ENCODE results near the gene RARA.
A peak's percentile ranks its signal among the peaks of the same experiment; 100 is the strongest.

RARA gene

GRCh38 chr17:40279402-40279801 lies 29.6 kb upstream of the RARA start:
- Histone ChIP-seq H4K20me1 (ENCODE audit: insufficient read depth) (no peaks in the 10 kb centered on the region), H3K4me2 (no peak overlapping the region), H3K4me1 (ENCODE audit: low read depth, poor library complexity, severe bottlenecking) (peaks cover 24% of the 10 kb centered on the region), H2AFZ (ENCODE audit: low read depth) (no peak overlapping the region), H3K27me3 (ENCODE audit: insufficient read depth, low read depth) (no peaks in the 10 kb centered on the region), H3K27ac (no peak overlapping the region), H3K36me3 (ENCODE audit: insufficient read depth) (no peaks in the 10 kb centered on the region), H3K79me2 (ENCODE audit: insufficient read depth, low read depth) (no peaks in the 10 kb centered on the region), H3K9ac (no peak overlapping the region), H3K4me3 (IDR thresholded peaks at IDR 0.05; ENCODE audit: insufficient read depth, low read depth, low read length) (no peak overlapping the region)
- no peak for TF ChIP-seq CTCF (conservative IDR thresholded peaks at IDR 0.05; ENCODE audit: low read depth, low read length)

- Histone ChIP-seq H3K4me1 (ENCODE audit: low read depth, poor library complexity, severe bottlenecking) (peaks cover 25% of the 10 kb centered on the region), H3K36me3 (ENCODE audit: insufficient read depth) (no peaks in the 10 kb centered on the region), H3K27ac (no peak overlapping the region), H3K27me3 (ENCODE audit: insufficient read depth, low read depth) (no peaks in the 10 kb centered on the region), H3K79me2 (ENCODE audit: insufficient read depth, low read depth) (no peaks in the 10 kb centered on the region), H3K4me2 (no peak overlapping the region), H2AFZ (ENCODE audit: low read depth) (no peak overlapping the region), H4K20me1 (ENCODE audit: insufficient read depth) (no peaks in the 10 kb centered on the region), H3K9ac (no peak overlapping the region), H3K4me3 (IDR thresholded peaks at IDR 0.05; ENCODE audit: insufficient read depth, low read depth, low read length) (no peak overlapping the region)
- TF ChIP-seq CTCF (conservative IDR thresholded peaks at IDR 0.05; ENCODE audit: low read depth, low read length), result no peak
Observed at GRCh38 chr17:40281663-40282062, 27.3 kb upstream of the RARA start.

- H3K4me2 ChIP-seq, result peak overlapping the region; percentile 49
Observed at GRCh38 chr17:40283662-40284061, 25.3 kb upstream of the RARA start.

GRCh38 chr17:40284085-40284713 lies 24.8 kb upstream of the RARA start:
- Histone ChIP-seq H3K4me1 (ENCODE audit: low read depth, poor library complexity, severe bottlenecking) (peaks cover 34% of the 10 kb centered on the region), H3K4me2 (peak overlapping the region; percentile 49), H3K27me3 (ENCODE audit: insufficient read depth, low read depth) (no peaks in the 10 kb centered on the region), H3K36me3 (ENCODE audit: insufficient read depth) (no peaks in the 10 kb centered on the region), H3K79me2 (ENCODE audit: insufficient read depth, low read depth) (peaks cover 14% of the 10 kb centered on the region), H4K20me1 (ENCODE audit: insufficient read depth) (no peaks in the 10 kb centered on the region), H3K9ac (no peak overlapping the region), H3K27ac (no peak overlapping the region), H2AFZ (ENCODE audit: low read depth) (no peak overlapping the region), H3K4me3 (IDR thresholded peaks at IDR 0.05; ENCODE audit: insufficient read depth, low read depth, low read length) (no peak overlapping the region)
- TF ChIP-seq CTCF (conservative IDR thresholded peaks at IDR 0.05; ENCODE audit: low read depth, low read length), result no peak

More at GRCh38 chr17:40283662-40284061, 25.3 kb upstream of the RARA start:
- no peak overlapping the region for H3K9ac ChIP-seq
- H2AFZ ChIP-seq (ENCODE audit: low read depth), result no peak overlapping the region
- no peaks in the 10 kb centered on the region for H3K27me3 ChIP-seq (ENCODE audit: insufficient read depth, low read depth)
- H3K79me2 ChIP-seq (ENCODE audit: insufficient read depth, low read depth), result peaks cover 9% of the 10 kb centered on the region
- no peaks in the 10 kb centered on the region for H3K36me3 ChIP-seq (ENCODE audit: insufficient read depth)
- H3K4me3 ChIP-seq (IDR thresholded peaks at IDR 0.05; ENCODE audit: insufficient read depth, low read depth, low read length), result no peak overlapping the region
- TF ChIP-seq CTCF (conservative IDR thresholded peaks at IDR 0.05; ENCODE audit: low read depth, low read length), result no peak
- H4K20me1 ChIP-seq (ENCODE audit: insufficient read depth), result no peaks in the 10 kb centered on the region
- peaks cover 29% of the 10 kb centered on the region for H3K4me1 ChIP-seq (ENCODE audit: low read depth, poor library complexity, severe bottlenecking)
- H3K27ac ChIP-seq, result no peak overlapping the region; the same call in 1 of the 2 replicates

All from KMS-11 (cell line).